Retina (tissue), 1 donor: Measurements from ENCODE around the gene ISM2.
"Not testable (repeated sequence)": the region's sequence is repeated elsewhere in the genome, so short reads cannot be mapped to it uniquely, and the experiment has no call there.

Source experiments
- DNase-seq: peaks from one replicate; pipeline ENCODE4 v3.0.0-alpha.2; 2016

Gene ISM2

DNA sequence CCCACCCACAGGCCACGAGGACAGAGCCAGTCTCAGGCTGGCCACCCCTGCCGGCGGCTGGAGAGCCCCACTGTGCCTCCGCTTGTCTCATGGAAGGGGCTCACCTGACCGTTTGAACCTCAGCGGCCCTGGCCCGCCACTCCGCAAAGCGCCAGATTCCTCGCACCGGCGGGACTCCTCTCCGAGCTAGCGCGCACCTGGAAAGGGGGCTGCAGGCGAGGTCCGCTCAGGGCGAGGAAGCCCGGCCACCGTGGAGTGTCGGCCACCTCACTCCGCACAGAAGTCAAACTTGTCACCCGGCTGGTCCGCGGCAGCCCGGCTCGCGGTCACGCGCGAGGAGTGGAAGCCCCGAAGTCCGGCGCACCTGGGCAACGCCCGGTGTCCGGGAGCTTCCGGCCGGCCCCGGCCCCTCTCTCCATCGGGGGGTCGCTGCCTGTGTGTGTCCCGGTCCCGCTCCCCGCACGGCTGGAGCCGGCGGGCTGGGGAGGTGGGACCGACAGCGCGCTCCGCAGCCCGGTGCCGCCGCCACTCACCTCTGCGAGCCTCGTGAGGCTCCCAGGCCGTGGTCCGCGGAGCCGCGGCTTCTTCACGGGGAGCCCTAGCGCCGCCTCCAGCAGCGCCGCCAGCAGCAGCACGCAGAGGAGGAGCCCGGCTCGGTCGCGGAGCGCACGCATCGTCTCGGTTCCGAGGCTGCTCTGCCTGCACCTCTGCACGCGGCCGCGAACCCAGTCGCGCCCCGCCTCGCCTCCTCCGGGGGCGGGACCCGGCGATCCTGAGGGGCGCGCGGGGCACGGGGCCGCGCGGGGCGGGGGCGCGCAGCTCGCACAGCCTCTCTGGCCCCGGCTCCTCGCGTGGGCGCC is at the start of gene ISM2:
Gene ISM2 (minus strand): TSS at position 697 of the 860 bp plus-strand sequence. CDS start 23 bp downstream, at position 674.
- DNase-seq = peak; percentile 73

DNA sequence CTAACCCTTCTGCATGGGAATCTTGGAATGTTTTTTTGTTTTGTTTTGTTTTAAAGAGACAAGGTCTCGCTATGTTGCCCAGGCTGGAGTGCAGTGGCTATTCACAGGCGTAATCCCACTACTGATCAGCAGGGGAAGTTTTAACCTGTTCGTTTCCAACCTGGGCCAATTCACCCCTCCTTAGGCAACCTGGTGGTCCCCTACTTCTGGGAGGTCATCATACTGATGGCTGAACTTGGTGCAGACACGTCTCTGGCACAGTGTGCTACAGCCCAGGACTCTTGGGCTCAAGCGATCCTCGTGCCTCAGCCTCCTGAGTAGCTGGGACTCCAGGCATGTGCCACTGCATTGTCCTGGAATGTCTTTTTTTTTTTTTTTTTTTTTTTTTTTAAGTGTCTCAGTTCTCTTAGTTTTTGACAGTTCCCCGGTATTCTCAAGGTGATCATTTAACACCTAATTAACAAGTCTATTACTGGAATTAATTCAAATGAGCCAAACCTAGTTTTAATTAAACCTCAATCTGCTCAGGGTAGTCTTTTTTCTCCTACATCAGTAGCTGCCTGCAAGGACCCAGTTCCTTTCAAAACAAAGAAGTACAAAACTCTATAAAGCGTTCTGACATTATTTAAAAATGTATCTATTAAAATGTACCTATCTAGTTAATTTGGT is 49.0 kb upstream of the ISM2 start:
- DNase-seq = no peak

DNA sequence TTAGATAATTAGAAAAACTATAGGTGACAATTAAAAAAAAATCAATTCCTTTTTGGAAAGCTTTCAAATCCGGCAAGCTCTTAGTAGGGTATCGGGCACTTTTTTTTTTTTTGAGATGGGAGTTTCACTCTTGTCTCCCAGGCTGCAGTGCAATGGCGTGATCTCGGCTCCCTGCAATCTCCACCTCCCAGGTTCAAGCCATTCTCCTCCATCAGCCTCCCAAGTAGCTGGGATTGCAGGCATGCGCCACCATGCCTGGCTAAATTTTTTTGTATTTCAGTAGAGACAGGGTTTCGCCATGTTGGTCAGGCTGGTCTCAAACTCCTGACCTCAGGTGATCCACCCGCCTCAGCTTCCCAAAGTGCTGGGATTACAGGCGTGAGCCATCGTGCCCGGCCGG is 46.6 kb upstream of the ISM2 start:
- not testable (repeated sequence) for DNase-seq

DNA sequence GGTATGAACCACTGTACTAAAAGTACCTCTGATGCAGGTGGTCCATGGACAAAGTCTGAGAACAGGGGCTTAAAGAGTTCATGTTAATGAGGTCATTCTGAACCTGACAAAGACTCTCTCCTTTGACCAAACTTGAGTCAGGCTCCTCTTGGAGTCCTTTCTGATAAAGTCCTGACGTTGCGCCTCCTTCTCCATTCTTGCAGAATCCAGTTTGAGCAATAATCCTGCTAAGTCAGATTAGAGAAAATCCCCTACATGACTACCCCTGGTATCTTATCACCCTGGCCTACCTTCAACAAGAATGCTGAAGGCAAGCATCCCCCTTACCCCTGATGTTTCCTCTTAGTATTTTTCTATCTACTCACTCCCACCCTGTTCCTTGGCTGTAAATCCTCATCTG is 46.0 kb upstream of the ISM2 start:
- no peak for DNase-seq

DNA sequence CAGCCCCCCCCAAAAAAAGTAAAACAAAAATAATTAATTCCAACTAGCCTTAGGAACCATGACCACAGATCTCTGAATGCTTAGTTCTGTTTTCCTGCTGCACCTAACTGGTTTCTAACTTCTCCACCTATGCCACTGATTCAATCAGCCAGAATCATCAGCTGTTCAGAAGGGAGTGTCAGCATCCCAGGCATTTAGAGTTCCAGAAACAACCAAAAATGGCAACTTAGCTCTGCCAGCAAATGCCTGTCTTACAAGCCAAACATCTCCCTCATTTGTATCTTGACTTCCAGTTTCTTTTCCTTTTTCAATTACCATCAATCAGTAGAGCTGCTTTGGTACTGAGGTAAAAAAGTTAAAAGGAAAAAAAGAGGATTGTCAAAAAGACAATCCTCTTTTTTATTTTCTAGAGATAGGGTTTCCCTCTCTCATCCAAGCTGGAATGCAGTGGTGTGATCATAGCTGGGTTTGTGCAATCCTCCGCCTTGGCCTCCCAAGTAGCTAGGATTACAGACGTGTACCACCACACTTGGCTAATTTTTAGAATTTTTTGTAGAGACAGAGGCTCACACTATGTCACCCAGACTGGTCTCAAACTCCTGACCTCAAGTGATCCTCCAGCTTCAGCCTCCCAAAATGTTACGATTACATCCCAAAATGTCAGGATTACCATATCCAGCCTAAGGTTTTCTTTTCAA is 45.2 kb upstream of the ISM2 start:
- no peak for DNase-seq

DNA sequence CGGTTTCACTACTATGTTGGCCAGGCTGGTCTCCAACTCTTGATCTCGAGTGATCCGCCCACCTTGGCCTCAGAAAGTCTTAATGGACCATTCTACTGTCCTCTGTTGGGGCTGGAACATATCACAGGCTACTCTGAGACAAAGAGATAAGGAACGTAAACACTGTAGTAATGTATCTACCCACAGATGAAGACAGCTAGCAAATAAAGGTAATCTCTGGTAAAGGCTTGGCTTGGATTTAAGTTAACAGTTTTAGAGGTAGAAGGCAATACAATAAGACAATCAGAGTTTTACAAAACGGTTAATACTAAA is 44.6 kb upstream of the ISM2 start:
- DNase-seq = no peak

DNA sequence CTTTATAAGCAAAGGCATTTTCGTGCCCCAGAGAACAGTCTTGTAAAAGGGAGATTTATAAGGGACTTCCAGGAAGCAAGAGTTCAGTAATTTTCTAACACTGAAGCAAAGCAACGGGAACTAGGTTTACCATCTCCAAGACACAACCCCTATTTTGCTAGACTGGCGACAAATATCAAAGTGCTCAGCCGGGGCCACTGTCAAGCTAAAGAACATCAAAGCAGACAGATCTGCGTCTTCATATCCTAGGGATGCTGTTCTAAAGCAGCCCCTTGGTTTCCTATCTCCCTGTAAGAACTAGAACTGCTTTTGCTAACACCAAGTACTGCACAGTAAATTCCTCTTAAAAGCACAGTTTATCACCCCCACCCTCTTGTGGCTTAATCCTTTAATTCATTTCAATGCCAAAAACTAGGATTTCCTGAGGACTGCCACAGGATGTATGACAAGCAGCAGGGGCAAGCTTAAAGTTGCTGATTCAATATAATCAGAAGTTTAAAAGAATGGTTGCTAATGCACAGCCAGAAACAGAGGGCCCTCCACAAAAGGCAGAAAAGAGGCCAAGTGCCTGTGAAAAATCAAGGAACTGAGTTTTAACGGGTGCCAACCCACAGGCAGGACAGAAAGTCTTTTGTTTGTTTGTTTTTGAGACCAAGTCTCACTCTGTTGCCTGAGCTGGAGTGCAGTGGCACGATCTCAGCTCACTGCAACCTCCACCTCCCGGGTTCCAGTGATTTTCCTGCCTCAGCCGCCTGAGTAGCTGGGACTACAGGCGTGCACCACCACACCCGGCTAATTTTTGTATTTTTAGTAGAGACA is 44.0 kb upstream of the ISM2 start:
- DNase-seq = no peak

DNA sequence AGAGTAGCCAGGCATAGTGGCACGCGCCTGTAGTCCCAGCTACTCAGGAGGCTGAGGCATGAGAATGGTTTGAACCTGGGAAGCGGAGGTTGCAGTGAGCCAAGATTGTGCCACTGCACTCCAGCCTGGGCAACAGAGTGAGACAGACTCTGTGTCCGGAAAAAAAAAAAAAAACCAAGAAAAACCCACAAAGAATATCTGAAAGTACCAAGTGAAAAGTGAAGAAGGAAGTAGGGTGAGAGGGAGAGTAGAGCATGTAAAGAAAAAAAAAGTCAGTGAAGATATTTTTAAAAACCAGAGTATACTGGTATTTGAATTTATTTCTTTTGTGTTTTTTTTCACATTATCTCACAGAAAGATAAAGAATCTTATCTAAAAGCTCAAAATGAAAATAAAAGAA is 43.3 kb upstream of the ISM2 start:
- no peak for DNase-seq

DNA sequence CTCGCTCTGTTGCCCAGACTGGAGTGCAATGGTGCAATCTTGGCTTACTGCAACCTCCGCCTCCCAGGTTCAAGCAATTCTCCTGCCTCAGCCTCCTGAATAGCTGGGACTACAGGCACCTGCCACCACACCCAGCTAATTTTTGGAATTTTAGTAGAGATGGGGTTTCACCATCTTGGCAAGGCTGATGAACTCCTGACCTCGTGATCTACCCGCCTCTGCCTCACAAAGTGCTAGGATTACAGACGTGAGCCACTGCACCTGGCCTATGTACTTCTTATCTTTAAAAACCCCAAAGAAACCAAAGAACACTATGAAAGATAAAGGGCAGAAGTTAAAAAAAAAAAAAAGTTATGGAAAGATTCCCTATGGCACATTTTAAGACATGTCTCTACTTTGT is 38.3 kb upstream of the ISM2 start:
- not testable (repeated sequence) for DNase-seq

DNA sequence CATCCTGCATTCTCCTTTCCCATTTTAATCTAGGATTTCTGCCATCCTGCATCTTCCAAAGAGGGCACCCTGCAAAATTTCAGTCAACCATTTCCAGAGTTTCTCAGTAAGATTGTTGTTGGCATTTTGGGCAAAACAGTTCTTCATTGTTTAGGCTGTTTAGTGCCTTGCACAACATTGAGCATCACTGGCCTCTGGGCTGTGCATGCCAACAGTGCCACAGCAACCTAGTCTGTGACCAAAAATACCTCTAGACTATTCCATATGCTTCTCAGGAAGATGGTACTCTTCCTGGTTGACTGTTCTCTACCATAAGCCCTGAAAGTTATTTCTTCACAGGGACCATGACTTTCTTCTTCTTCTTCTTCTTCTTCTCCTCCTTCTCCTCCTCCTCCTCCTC is 32.5 kb upstream of the ISM2 start:
- no peak for DNase-seq

DNA sequence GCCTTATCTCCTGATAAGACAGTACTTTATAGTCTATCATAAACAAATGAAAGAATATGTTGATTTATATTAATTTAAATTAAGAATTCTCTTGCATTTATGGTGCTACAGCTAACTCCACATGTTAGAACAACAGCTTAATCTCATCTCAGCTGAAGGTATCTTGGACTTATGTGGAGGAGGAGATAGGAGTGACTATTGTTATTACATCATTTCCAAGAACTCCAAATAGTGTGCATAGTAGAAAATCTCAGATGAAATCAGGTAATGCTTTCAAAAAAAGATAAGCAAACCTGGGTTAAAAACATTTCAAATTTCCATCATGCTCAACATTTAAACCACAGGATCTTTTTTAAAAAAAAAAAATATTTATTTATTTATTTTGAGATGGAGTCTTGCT is 31.3 kb upstream of the ISM2 start:
- no peak for DNase-seq

DNA sequence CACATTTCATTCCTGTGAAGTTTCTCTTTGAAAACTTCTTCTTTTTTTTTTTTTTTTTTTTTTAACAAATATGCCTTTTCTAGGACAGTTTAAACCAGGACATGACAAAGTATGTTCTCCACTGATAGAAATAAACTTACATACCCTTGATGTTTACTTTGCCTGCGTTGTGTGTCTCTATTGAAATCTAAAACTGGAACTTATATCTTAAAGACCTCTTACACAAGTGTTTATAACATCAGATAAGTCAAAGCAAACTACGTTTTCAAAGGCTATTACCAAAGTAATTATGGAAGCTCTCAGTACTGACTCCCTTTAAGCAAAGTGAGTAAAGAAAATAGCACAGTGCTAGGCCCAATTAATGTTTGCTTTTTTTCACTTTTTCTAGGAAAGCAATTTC is 30.6 kb upstream of the ISM2 start:
- DNase-seq = no peak

DNA sequence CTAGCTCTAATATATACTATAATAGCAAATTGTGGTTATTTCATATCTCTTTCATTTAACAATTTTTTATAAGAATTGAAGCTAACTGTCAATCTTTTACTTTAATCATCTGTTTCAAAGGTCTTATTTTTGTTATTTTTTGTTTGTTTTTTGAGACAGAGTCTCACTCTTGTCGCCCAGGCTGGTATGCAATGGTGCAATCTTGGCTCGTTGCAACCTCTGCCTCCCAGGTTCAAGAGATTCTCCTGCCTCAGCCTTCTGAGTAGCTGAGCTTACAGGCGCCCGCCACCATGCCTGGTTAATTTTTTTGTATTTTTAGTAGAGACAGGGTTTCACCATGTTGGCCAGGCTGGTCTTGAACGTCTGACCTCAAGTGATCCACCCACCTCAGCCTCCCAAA is 30.1 kb upstream of the ISM2 start:
- DNase-seq = not testable (repeated sequence)

DNA sequence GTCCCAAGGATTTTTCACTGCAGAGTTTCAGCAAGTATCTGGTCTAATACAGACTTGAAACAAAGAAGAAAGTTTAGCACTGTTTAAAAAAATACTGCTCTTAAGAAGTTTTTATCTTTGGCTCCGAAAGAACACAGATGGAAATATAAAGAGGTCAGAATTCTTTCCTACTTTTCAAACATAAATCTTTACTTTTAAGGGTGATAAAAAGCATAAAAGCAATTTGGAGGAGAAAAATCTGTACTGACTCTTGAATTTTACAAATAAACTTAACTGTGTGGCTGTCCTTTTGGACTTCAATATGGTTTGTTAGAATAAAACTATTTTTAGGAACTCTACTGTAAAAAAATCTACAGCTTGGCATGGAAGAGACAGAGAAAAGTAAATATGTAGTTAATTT is 27.6 kb upstream of the ISM2 start:
- DNase-seq = no peak

DNA sequence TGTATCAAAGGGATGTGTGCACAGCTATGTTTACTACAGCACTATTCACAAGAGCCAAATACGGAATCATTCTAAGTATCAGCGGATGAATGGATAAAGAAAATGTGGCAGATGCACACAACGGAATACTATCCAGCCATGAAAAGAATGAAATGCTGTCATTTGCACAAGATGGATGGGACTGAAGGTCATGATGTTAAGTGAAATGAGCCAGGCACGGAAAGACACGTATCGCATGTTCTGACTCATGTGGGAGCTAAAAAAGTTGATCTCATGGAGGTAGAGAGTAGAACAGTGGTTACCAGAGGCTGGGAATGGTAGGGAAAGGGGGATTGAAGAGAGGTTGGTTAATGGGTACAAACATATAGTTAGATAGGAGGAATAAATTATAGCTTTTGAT is 25.9 kb upstream of the ISM2 start:
- no peak for DNase-seq

DNA sequence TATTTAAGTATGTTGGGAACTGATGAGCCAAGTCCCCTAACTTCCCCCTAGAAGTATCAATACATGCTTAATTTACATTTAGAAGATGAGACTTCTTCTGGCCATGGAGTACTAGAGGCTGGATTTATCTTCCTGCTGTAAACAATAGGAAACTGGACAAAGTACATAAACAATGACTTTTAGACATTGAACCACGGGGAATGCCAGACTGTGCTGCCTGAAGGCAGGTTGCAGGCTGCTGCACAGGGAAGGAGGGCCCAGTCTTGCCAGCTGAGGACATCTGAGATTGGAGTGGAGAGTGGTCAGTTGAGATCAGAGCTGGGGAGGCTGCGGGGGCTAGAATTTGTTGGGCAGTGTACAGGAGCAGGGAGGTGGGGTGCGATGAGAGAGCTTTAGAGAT is 24.5 kb upstream of the ISM2 start:
- DNase-seq = no peak

DNA sequence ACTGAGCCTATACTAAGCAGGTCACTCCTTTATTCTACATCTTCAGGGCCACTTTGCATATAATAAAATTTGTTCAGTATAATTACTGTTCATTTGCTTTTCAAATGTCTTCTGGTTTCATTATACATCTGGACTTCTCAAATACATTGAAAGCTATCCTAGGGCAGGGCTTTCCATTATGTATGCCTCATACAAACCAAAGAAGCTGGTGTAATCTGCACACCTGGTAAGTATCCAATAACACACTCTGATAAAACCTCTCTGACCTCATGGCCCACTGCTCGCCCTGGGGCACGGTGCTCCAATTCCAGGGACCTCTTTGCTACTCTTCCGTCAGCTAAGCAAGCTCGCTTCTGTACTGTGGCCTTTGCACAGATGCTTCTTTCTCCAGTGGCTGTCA is 21.9 kb upstream of the ISM2 start:
- no peak for DNase-seq

DNA sequence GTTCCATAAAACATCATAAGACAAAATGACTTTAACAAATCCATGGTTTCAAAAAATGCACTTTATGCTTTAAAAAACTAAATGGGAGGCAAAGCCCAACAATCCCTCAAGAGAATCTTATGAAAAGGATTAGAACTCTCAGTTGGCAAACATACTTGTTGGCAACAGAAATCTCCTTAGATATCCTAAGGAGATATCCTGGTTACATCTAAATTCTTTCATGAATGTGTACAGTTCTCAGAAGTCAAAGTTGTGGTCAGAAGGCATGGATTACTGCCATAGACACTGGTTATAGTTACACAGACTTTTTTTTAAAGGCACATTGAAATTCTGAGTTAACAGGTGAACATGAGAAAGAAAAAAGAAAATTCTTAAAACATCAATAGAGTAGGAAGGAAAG is 17.5 kb upstream of the ISM2 start:
- DNase-seq = no peak

DNA sequence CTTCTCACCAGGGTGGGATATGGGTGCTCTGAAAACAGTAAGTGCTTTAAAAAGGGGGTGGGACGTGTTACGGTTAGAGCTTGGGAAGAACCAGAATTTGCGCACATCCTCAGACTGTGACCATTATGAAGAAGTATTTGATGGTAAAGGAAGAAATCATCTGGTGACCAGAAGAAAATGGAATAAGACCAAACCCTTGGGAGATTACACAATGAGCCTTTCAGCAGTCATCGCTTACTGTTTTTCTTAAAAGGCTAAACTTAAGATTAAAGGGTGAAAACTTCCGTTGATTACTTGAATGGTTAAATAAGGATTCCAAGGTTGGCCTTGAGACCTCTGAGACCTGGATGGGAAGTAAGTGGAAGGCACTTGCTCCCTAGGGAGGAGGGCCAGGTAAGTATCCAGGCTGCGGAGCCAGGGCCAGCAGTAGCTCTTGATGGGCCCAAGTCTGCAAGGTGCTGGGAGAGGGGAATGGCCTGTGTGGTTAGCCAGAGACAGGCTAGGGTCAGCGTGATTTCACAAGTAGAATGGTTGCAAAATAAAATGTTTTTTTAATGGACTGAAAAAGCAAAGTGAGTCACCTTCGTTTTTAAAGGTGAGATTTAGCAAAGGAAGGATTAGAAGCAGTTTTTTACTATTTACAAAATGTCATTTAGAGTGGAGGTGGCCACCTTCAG is 13.0 kb upstream of the ISM2 start:
- DNase-seq = no peak

DNA sequence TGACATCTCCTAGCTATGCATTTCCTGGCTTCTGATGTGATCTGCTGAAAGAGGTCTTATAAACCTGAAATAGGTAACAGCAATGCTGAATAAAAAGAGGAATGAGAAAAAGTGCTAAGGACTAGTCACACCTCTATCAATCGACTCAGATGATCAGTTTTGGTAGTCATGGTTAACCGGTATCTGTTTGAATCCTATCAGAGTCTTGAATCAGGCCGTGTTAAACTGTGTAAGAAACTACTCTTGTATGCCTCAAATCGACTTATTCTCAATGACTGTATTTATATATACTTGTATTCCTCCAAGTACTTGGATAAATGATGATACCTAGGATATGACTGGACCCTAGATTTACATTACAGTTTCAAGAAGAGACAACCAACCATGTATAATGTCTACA is 10.8 kb upstream of the ISM2 start:
- DNase-seq = no peak

DNA sequence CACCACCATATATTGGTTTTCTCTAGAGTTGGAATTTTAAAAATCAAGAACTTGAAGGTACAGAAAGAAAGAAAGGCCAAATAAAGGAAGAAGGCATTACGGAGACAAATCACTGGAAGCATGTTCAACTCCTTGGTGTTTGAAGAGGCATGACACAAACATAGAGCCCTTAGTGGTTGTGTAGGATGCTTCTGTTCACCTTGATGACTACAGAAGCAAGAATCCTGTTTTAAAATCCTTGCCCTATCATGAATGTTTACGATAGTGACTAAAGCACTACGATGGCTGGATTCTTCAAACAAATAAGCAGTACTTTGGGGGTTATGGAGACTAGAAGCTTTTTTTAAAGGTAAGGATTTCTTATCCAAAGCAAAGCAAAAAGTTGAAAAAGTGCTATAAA is 10.3 kb upstream of the ISM2 start:
- no peak for DNase-seq

DNA sequence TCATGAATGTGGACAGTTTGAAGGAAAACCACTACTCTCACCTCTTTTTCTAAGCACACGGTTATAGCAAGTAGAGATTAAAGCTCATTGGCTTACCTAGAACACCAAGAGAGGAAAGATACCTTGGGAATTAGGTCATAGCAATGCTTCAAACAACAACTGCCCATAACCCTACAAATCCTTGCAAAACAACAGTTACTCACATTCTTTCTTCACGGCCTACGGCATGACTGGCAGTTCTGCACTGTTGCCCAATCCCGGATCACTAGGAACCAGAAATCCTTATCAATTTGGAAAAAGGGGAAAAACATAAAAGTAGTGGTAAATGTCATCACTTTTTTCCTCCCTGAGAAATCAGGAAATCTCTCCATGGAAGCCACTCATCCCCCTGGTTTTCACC is 9.6 kb upstream of the ISM2 start:
- DNase-seq = no peak

DNA sequence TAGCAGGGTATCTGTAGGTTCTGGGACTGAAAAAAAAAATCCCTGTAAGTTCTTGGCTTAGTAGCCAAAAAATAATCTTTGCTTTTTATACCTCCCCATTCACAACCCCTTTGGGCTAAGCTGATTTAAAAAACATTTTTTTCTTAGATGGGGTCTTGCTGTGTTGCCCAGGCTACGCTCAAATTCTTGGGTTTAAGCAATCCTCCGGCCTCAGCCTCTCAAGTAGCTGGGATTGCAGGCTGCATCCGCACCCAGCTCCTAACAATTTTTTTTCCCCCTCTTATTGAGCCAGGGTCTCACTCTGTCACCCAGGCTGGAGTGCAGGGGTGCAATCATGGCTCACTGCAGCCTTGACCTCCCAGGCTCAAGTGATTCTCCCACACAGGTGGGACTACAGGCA is 9.1 kb upstream of the ISM2 start:
- no peak for DNase-seq
